HL-60 (cell line): ENCODE measurements around the gene IHH.

ENCODE experiments used
- DNase-seq, 2 experiments: peaks; one replicate each; pipeline ENCODE4 v3.0.0-alpha.2; 2010 to 2020; ENCODE audit warnings: low read depth in 1 of 2, low spot score in 1 of 2
- H3K27ac ChIP-seq: fragments of 250-450 bp; sonication (Bioruptor Pico); replicated peaks from 2 replicates; pipeline ENCODE4 v1.5.1; 2020; ENCODE audit warnings: mild to moderate bottlenecking, moderate library complexity
- H3K27me3 ChIP-seq: fragments of 250-450 bp; sonication (Bioruptor Pico); 2 replicates; pipeline ENCODE4 v1.5.1; 2021; ENCODE audit warnings: mild to moderate bottlenecking, moderate library complexity; ENCODE audit not compliant: insufficient read depth, poor library complexity, severe bottlenecking
- H3K4me3 ChIP-seq: replicated peaks from 2 replicates; pipeline ENCODE4 v1.5.1; 2011; ENCODE audit warnings: mild to moderate bottlenecking, control low read depth, low read length; ENCODE audit not compliant: insufficient read depth
- CTCF ChIP-seq: IDR thresholded peaks from one replicate; pipeline ENCODE4 v1.5.1; 2011; ENCODE audit warnings: low read length, control low read depth, inconsistent platforms; ENCODE audit not compliant: insufficient read depth
- GABPA ChIP-seq: IDR thresholded peaks from 2 replicates; pipeline ENCODE4 v1.6.1; 2012; ENCODE audit warnings: low read depth
- POLR2AphosphoS5 ChIP-seq: IDR thresholded peaks from 2 replicates; pipeline ENCODE4 v1.6.1; 2012; ENCODE audit warnings: low read depth
- REST ChIP-seq: IDR thresholded peaks from 2 replicates; pipeline ENCODE4 v1.6.1; 2012; ENCODE audit warnings: low read depth; ENCODE audit not compliant: insufficient replicate concordance
- SPI1 ChIP-seq: IDR thresholded peaks from 2 replicates; pipeline ENCODE4 v1.6.1; 2012; ENCODE audit warnings: low read depth, mild to moderate bottlenecking, borderline replicate concordance

IHH gene

DNA sequence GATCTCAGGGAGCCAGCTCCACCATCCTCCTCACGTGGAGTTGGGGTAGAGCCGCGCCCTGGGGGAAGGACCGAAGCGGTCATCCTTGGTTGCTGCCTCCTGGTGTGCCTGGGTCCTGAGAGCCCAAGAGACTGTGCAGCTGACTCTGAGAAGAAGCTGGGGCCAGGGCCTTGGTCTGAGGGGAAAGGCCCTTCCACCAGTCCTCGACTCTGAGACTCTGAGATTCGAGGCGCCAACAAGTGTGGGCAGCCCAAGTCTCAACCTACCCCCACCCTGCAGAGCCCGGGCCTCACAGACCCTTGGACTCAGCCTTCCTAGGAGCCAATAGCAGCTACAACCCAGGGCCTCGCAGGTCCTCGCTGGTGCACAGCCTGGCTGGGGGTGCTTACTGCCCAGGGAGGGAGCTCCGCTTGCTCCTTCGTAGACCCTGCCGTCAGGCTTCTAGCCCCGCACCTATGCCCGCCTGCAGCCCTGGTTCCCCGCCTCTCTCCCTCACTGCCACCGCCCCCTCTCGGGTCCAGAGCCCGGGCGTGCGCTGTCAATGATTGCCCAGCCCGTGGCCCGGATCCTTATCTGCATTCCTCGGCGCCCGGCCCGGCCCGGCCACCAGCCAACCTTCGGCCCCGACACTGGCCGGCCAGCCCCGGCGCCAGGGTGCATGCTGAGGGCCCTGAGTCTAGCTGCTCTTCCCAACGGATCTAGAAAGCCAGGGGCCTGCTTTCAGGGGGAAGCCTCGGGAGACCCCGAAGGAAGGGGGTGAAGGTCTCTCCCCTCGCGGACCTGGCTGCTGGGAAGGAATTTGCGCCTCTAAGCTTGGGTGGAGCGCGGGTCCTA, 2.0 kb downstream of the IHH start:
- Histone ChIP-seq H3K27me3 (peaks cover 74% of the 10 kb centered on the region), H3K4me3 (no peak overlapping the region), H3K27ac (no peak overlapping the region)
- no peak for DNase-seq
- TF ChIP-seq REST (no peak), GABPA (no peak), CTCF (no peak), POLR2AphosphoS5 (no peak), SPI1 (no peak)

DNA sequence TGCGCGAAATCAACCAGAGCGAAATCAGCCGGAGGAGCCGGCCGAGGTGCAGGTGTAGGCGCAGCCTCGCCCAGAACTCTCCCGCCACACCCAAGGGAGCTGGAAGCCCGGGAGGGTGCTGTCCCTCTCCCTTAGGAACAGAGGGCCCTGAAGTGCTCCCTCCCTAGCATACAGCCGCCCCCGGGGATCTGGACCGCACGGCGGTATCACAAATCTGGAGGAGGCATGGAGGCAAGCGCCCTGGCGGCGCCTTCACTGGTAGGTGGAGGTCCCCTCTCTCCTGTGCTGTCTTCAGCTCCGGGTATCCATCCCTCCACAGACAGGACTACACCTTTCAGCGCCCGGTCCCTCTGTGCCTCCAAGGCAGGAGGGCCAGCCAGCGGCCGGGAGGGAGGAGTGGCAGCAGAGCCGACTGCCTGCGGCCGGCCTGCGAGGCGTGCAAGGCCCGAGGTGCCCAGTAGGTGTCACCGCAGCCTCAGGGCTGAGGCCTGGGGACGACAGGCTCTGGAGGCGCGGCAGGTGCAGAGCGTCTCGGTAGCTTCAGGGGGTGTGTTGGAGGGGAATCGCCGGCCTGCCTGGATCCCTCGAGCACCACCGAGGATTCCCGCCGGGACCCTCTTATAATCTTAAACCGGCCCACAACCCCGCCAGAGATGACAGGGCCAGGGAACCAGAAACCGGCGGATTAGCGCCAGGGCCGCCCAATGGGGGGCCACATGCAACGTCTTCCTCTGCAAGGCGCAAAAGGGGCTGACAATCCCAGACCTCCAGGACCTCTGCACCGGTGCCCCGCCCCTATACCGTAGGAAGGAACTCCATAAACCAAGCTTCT, 2.8 kb downstream of the IHH start:
- H3K27me3 ChIP-seq = peaks cover 65% of the 10 kb centered on the region
- H3K4me3 ChIP-seq = no peak overlapping the region
- peak; percentile 39 to 68 for DNase-seq
- H3K27ac ChIP-seq = no peak overlapping the region
- peak; percentile 81 for TF ChIP-seq CTCF
- TF ChIP-seq POLR2AphosphoS5 = no peak

- H3K27me3 ChIP-seq = peaks cover 58% of the 10 kb centered on the region
- no peak overlapping the region for H3K27ac ChIP-seq
- no peak for TF ChIP-seq GABPA
- no peak for TF ChIP-seq REST
- no peak for TF ChIP-seq SPI1
- no peak for TF ChIP-seq POLR2AphosphoS5
- no peak for TF ChIP-seq CTCF
- no peak for DNase-seq
- no peak overlapping the region for H3K4me3 ChIP-seq
Measured at GRCh38 chr2:219056896-219057708, 3.6 kb downstream of the IHH start.
